Measurements from ENCODE around the gene EFNA4. TPM values are rescaled to one million over a fixed set of nuclear protein-coding genes. Genes with fewer than 3 reads are reported as not detected.

Gene EFNA4
- total RNA-seq, 2 donors from 2014 or later: 2.2 to 3.5 TPM

DNA sequence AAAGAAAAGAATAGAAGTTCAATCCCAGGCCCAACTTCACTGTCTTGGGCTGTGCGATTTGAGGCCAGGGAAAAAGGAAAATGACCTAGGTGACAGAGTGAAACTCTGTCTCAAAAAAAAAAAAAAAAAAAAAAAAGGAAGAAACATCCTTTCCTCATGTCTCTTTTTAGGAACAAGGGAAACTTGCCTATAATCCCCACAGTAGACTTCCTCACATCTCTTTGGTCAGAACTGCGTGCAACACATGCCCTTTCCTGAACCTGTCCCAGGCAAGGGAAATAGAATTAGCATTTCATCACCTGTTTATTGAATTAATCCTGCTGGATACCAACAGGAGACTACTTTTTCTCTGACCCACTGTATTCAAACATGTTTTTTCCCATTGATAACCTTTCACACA lies 27.6 kb upstream of the EFNA4 start:
- Histone ChIP-seq H3K27ac (no peak overlapping the region), H3K9me3 (no peaks in the 10 kb centered on the region), H3K4me3 (no peak overlapping the region), H3K4me1 (peaks cover 0 to 9% of the 10 kb centered on the region in 2 donors), H3K27me3 (no peaks in the 10 kb centered on the region), H3K36me3 (no peaks in the 10 kb centered on the region)
- TF ChIP-seq, protein P1, sequence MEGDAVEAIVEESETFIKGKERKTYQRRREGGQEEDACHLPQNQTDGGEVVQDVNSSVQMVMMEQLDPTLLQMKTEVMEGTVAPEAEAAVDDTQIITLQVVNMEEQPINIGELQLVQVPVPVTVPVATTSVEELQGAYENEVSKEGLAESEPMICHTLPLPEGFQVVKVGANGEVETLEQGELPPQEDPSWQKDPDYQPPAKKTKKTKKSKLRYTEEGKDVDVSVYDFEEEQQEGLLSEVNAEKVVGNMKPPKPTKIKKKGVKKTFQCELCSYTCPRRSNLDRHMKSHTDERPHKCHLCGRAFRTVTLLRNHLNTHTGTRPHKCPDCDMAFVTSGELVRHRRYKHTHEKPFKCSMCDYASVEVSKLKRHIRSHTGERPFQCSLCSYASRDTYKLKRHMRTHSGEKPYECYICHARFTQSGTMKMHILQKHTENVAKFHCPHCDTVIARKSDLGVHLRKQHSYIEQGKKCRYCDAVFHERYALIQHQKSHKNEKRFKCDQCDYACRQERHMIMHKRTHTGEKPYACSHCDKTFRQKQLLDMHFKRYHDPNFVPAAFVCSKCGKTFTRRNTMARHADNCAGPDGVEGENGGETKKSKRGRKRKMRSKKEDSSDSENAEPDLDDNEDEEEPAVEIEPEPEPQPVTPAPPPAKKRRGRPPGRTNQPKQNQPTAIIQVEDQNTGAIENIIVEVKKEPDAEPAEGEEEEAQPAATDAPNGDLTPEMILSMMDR (IDR thresholded peaks at IDR 0.05): no peak
- DNase-seq (ENCODE audit: low spot score): no peak

DNA sequence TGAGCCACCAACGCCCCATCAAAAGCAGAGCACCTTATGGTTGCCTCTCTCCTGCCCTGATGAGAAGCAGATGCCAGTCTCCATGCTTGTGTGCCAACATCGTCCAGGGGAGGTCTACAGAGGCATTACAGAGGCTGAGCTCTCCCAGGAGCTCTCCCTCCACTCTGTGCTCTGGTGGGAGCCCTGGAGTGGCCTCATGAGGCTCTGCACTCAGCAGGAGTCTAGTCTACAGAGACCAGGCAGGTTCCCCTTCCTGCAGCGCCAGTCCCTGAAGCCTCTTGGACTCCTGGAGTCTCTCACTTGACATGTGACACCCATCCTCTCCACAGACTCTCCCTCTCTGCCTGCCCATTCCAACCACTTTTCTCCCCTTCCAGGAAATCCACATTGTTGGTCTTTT lies 26.5 kb upstream of the EFNA4 start:
- no peak overlapping the region for H3K4me3 ChIP-seq
- H3K4me1 ChIP-seq: peaks cover 0 to 9% of the 10 kb centered on the region in 2 donors
- TF ChIP-seq, protein P1 (IDR thresholded peaks at IDR 0.05): no peak
- DNase-seq (ENCODE audit: low spot score): no peak
- no peak overlapping the region for H3K27ac ChIP-seq
- H3K36me3 ChIP-seq: no peaks in the 10 kb centered on the region
- no peaks in the 10 kb centered on the region for H3K27me3 ChIP-seq
- H3K9me3 ChIP-seq: no peaks in the 10 kb centered on the region

DNA sequence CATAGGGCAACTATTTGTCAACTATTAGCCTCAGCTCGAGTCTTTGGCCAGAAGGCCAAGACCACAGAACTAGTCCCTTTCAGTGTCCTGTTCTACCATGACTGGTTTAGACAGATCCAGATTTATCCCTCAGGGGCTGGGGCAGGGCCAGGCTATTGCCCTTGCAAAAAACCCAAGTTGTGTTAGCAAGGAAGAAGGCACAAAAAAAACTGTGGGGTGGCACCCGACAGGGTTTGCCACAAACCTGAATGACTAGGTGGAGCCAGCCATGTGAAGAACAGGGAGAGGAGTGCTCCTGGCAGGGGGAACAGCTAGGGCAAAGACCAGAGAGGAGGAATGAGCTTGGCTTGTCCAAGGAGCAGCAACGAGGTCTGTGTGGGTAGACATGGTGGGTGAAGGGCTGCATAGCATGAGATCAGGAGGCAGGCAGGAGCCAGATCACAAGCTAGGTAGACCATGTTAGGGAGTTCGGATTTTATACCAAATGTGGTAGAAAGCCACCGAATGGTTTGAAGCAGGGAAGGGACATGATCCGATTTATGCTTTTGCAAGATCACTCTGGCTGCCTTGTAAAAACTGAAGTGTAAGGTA lies 25.6 kb upstream of the EFNA4 start:
- H3K27ac ChIP-seq: no peak overlapping the region
- H3K4me3 ChIP-seq: no peak overlapping the region
- H3K9me3 ChIP-seq: no peaks in the 10 kb centered on the region
- TF ChIP-seq, protein P1 (IDR thresholded peaks at IDR 0.05): no peak
- no peaks in the 10 kb centered on the region for H3K27me3 ChIP-seq
- no peak for DNase-seq (ENCODE audit: low spot score)
- H3K36me3 ChIP-seq: no peaks in the 10 kb centered on the region
- peaks cover 0 to 9% of the 10 kb centered on the region in 2 donors for H3K4me1 ChIP-seq

DNA sequence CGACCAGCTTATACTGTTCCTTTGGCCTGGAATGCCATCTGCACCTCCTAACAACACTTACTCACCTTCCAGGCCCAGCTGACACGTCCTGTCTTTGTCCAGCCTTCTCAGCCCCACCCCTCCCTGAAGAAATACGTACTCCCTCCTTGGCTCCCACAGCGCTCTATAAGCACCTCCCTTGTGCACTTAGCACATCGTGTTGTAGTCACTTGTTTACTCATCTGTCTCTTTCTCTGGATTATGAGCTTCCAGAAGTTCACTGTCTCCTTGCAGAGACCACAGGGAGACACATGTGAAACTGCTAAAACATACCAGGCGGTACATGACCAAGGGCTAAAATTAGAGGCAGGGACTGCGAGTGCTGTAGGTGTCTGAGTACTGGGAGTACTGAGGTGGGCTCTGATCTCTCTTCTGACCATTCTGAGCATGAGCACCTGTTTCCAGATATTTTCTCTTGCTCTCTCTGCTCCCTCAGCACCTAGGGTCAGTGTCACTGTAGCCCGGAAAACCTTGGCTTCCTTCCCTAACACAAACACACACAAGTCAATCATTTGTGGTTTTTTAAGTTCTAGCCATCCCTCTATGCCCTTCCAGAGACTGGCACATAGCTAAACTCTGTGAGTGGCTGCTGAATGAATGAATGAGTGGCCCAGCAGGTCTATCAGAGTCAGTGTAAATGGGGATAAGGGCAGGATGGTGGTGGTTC lies 24.8 kb upstream of the EFNA4 start:
- DNase-seq (ENCODE audit: low spot score): no peak
- peaks cover 0 to 9% of the 10 kb centered on the region in 2 donors for H3K4me1 ChIP-seq
- TF ChIP-seq, protein P1 (IDR thresholded peaks at IDR 0.05): no peak
- no peak overlapping the region for H3K4me3 ChIP-seq
- no peaks in the 10 kb centered on the region for H3K9me3 ChIP-seq
- H3K27me3 ChIP-seq: no peaks in the 10 kb centered on the region
- no peak overlapping the region for H3K27ac ChIP-seq
- H3K36me3 ChIP-seq: no peaks in the 10 kb centered on the region

DNA sequence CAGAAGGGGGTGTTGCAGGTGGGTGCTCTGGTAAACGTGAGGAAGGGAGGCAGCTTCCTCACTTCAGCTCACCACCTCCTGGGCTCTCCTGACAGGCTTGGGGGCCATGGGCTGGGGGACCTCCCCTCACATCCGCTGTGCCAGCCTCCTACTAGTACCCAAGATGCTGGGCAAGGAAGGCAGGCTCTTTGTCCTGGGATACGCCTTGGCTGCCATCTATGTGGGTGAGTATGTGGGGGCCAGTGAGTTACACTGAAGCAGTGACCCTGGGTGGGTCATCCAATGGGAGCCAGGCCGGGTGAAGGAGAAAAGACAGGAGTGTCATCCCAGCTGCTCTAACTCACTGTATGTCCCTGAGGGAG lies 24.3 kb upstream of the EFNA4 start:
- Histone ChIP-seq H3K36me3 (no peaks in the 10 kb centered on the region), H3K4me3 (no peak overlapping the region), H3K27me3 (no peaks in the 10 kb centered on the region), H3K27ac (no peak overlapping the region), H3K9me3 (no peaks in the 10 kb centered on the region), H3K4me1 (peaks cover 0 to 9% of the 10 kb centered on the region in 2 donors)
- TF ChIP-seq, protein P1 (IDR thresholded peaks at IDR 0.05): no peak
- DNase-seq (ENCODE audit: low spot score): no peak
